ENCODE results near the gene RARG.
"Not testable (repeated sequence)": the region's sequence is repeated elsewhere in the genome, so short reads cannot be mapped to it uniquely, and the experiment has no call there.

RARG gene

DNA sequence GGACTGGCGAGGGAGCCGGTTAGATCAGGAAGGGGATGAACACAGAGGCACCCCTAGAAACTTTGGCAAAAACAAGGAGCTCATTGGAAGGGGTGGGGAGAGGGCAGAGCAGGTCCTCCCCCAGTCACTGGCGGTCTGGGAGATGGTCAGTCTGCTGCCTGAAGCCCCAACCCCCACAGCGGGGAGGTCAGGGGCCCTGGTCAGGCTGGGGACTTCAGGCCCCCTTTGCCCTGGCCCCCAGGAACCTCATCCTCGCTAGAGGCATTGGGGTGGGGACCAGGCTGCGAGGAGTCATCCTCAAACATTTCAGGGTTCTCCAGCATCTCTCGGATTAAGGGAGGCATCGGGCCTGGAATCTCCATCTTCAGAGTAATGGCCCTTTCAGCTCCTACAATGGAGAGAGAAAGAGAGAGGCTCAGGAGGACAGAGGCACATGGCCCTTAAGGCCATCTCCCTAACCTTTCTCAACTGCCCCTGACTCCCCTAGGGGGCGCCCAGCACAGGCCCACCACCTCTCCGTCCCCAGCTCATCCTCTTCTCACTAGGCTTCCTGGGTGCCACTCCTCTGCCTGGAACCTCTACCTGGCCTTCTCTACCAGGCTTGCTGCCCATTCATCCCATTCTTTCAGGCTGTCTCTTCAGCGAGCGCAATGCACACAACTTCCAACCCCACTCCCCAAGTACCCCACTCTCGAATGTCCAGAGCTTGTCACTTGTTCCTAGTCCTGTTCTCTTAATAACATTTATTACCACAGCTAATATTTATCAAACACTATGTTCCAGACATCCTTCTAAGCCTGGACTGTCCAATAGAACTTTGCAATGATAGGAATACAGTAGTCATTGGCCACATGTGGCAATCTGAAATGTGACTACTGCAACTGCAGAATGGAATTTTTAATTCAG, 20.3 kb downstream of the RARG start:
- no peak for DNase-seq (ENCODE audit: low read depth in 1 of 2, low spot score in 1 of 2)

DNA sequence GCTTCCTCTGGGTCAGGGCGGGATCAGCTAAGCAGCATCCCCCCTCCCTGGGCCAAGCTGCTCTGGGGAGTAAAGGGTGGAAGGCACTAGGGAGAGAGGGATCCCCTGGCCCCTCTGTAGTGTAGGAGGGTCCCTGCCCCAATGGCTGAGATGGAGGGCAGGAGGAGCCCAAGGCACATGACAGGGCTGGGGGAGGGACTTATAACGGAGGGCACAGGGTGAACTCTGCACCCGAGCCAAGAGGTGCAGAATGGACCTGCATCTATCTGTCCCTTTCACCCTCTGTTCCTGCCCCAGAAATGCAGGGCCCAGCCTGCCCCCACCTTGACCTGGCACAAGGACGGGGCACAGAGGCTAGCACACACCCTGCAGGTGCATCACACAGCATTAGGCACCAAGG, 21.2 kb downstream of the RARG start:
- DNase-seq (ENCODE audit: low read depth in 1 of 2, low spot score in 1 of 2), result no peak

DNA sequence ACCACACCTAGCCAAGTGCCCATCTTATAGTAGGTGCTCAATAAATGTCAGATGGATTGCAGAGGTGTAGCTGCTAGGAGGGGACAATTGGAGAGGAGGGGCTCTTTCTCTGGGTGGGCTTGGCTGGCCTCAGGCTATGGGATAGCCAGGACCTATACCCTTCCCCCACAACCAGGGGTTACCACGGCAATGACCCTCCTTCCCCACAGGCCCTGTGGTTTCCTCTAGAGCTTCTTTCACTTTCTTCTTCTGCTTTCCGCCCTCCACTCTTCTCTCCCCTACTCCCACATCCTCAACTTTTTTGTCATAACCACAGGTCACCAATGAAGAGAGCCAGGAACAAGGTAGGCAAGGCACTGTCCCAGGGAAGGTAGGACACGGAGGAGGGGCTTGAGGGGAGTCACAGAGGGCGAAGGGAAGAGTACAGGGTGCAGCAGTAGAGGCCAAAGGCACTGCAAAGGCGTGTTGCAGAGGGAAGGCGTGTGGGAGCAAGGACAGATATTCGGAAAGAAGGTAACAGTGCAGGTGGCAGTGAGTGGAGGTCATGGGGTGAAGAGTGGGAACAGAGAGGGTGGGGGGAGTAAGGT, 23.0 kb downstream of the RARG start:
- DNase-seq (ENCODE audit: low read depth in 1 of 2, low spot score in 1 of 2), result no peak

DNA sequence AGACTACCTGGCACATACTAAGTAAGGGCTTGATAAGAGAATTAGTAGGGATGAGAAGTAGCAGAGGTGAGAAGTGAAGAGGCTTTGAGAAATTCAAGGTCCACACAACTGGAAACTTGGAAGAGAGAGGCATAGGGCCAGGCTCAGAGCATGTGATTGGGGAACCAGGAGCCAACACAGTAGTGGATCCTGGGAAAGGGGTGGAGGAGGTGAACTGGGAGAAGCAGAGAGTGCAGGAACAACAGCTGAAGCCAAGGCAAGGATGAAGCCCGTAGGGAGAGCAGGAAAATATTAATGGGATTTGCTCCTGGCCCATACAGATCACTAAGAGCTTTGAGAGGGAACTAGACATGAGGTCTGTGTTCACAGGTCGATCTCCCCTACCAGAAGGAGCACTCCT, 23.6 kb downstream of the RARG start:
- no peak for DNase-seq (ENCODE audit: low read depth in 1 of 2, low spot score in 1 of 2)

DNA sequence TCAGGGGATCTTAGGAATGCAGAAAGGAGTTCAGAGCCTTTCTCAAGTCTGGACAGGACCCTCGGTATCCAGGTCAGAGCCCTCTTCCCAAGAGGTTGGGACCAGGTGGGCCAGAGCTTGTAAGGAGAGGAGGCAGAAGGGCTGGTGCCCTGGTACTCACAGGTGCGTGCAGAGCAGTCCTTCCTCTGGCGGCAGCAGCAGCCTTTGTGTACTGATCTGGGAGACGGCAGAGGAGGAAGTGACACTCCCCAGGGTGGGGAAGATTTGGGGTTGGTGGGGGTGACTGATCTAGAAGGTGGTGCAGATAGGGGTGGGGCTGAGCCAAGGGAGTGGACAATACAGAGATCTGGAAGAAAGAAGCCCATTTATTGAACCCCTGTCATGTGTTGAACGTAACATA, 25.0 kb downstream of the RARG start, which contains the start of gene ITGB7:
TSS of gene ITGB7 (minus strand) at position 210 of the 400 bp plus-strand sequence. CDS start 6,808 bp downstream, outside the sequence.
- peak in 1 of 2 donors; percentile 44 for DNase-seq (ENCODE audit: low read depth in 1 of 2, low spot score in 1 of 2)

DNA sequence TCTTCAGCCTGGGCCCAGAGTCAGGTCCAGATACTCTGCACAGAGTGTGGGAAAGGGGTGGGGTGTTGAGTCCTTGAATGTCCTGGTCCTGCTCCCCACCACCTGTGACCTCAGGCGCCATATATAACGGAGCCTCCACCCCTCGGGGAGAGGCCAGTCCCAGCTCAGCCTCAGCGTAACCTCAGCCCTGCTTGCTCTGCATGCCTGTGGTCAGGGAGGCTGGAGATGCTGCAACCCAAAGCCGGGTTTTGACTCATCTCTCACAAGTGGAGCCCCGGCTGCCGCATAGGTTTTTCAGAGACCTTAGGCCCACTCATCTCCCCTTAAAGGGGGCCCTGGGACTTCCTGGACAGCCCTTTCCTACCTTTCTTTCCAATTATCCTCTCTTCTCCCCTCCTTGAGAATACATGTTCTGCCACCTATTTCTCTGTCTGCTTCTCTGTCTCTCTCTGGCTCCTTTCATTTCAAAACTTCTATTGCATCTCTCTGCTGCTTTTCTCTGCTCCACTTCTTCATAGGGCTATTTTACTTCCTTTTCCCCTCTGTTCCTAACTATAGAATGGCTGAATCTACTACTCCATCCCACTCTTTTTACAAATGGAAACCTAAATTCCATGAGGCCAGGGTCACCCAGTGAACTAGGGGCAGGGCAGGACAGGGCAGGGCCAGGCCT, 26.1 kb downstream of the RARG start:
- peak in 1 of 2 donors; percentile 59 for DNase-seq (ENCODE audit: low read depth in 1 of 2, low spot score in 1 of 2)

DNA sequence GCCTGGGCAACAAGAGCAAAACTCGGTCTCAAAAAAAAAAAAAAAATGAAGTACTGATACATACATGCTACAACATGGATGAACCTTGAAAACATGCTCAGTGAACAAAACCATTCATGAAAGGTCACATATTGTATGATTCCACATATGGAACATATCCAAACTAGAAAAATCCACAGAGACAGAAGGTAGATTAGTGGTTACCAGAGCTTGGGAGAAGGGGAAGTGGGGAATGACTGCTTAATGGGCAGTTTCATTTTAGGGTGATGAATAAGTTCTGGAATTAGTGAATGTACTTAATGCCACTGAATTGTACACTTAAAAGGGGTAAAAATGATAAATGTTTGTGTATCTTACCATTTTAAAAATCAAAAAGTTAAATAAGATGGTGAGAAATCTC, 27.7 kb downstream of the RARG start:
- no peak for DNase-seq (ENCODE audit: low read depth in 1 of 2, low spot score in 1 of 2)

DNA sequence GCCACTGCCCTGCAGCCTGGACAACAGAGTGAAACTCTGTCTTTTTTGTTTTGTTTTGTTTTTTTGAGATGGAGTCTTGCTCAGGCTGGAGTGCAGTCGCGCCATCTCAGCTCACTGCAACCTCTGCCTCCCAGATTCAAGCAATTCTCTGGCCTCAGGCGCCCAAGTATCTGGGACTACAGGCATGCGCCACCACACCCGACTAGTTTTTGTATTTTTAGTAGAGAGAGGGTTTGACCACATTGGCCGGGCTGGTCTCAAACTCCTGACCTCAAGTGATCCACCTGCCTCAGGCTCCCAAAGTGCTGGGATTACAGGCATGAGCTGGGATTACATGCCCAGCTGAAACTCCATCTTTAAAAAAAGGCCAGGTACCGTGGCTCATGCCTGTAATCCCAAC, 29.7 kb downstream of the RARG start:
- DNase-seq (ENCODE audit: low read depth in 1 of 2, low spot score in 1 of 2), result not testable (repeated sequence)

DNA sequence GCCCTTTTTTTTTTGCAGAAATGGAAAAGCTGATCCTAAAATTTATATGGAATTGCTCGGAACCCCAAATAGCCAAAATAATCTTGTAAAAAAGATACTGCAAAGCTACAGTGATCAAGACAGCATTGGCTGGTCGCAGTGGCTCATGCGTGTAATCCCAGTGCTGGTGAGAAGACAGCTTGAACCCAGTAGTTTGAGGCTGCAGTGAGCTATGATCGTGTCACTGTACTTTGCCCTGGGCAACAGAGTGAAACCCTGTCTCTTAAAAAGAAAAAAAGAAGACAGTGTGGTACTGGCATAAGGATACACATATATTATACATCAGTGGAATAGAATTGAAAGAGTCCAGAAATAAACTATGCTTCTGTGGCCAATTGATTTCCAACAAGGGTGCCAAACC, 30.4 kb downstream of the RARG start:
- DNase-seq (ENCODE audit: low read depth in 1 of 2, low spot score in 1 of 2), result no peak

DNA sequence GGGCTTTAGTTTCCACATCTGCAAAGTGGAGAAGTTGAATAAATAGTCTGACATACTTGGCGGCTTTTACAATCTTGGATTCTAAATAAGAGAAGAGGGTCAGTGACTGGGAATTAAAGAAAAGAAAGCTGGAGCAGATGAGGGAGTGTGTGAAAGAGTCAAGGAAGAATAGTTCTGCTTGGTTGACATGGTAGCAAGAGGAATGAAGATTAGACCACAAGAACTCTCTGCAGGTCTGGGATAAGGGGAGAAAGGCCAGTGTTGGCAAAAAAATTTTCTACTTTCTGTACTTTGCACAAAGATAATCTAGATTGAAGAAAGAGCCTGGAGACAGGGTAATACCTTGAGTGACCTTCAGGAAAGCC, 30.9 kb downstream of the RARG start:
- DNase-seq (ENCODE audit: low read depth in 1 of 2, low spot score in 1 of 2), result no peak

DNA sequence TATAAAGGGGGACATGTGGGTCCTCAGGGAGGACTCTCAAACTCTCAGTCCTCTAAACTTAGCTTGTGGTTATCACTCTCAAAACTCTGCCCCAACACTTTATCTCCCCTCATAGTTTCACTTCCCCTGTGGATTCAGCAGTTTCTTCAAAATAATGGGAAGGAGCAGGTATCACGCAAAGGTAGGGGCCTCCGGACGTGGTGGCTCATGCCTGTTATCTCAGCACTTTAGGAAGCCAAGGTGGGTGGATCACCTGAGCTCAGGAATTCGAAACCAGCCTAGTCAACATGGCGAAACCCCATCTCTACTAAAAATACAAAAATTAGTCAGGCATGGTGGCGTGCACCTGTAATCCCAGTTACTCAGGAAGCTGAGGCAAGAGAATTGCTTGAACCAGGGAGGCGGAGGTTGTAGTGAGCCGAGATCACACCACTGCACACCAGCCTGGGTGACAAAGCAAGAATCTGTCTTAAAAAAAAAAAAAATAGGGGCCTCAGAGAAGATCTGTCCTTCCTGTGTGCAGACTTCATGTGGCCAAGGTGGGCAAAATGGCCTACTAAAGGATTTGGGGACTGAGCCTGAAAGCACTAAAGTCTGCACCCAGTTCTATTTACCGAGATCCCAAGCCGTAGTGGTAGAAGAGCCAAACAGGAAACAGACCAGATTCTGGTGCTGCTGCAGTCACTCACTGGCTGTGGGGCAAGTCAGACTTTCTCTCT, 31.4 kb downstream of the RARG start:
- no peak for DNase-seq (ENCODE audit: low read depth in 1 of 2, low spot score in 1 of 2)

DNA sequence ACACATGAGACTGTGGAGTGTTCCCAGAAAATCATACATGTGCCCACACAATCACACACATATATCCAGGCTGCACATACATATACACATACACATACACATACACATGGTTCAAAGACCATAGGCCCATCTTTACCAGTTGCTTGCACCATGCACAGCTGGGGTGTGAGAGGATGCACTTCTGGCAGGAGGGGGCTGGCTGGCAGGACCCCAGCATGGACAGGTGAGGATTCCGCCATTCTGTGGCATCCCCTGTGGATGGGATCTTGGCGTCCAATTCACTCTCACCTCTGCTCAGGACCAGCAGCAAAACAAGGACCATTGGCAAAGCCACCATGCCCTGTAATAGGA, 31.9 kb downstream of the RARG start:
- DNase-seq (ENCODE audit: low read depth in 1 of 2, low spot score in 1 of 2), result no peak

DNA sequence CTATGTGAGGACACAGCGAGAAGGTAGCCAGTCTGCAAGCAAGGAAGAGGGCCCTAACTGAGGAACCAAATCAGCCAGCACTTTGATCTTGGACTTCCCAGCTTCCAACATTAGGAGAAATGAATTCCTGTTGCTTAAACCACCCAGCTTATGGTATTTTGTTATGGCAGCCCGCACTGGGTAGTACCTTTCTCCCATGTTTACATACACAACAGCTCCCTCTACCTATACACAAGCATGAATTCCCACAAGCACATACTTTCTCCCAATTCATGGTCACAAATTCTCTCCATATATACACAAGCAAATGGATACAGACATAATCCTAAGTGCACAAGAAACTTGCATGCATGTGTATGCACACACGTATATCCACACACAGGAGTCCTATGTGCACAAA, 32.3 kb downstream of the RARG start:
- DNase-seq (ENCODE audit: low read depth in 1 of 2, low spot score in 1 of 2), result no peak

DNA sequence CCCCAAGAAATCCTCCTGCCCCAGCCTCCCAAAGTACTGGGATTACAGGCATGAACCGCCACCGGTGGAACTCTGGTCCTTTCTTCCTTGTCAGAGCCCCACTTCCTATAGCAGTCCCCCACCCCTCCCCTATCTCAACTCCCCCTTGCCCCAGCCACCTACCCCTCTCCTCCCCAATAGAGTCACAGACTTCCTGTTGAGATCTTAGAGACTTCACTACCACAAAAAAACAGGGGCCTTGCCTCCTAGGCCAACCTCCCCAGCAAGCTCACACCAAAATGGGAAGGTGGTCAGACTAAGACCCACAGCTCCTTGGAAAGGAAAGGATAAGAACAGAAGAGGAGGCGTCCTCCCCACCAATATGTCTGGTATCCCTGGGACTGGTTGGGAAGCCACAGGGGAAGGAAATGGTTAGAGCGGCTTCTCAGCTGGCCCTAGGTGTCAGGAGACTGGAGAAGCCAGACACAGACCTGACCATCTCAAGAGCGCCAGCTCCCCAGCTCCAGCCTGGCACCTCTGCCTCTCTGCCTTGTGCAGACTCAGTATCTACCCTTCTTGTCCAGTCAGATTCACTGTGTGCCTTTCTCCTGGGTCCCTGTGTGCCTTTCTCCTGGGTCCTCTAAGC, 33.4 kb downstream of the RARG start:
- DNase-seq (ENCODE audit: low read depth in 1 of 2, low spot score in 1 of 2), result no peak

DNA sequence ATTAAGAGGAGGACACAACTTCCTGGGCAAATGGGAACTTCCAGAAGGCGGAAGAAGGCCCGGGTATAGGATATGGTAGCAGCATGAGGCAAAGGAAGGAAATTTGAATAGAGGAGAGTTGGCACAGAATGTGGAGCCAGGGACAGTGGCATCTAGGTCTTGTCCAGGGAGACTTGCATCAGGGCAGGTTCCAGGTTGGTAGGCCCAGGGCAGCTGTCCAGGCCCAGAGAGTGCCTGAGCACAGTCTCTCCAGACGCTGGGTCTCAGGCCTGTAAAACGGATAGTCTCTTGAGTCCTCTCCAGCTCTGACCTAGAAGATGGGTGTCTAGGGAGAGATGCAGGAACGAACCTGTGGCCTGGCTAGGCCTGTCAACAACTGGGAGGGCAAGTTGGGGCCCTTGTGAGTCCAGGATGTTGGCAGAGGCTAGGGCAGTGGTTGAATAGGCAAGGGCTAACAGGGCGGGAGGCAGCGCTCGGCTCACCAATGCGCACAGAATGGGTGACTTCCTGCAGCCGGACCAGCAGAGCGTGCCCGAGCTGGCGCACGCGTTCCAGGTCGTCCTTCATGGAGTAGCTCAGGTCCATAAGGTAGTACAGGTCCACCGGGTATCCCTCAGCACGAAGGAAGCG, 34.9 kb downstream of the RARG start:
- DNase-seq (ENCODE audit: low read depth in 1 of 2, low spot score in 1 of 2), result no peak

DNA sequence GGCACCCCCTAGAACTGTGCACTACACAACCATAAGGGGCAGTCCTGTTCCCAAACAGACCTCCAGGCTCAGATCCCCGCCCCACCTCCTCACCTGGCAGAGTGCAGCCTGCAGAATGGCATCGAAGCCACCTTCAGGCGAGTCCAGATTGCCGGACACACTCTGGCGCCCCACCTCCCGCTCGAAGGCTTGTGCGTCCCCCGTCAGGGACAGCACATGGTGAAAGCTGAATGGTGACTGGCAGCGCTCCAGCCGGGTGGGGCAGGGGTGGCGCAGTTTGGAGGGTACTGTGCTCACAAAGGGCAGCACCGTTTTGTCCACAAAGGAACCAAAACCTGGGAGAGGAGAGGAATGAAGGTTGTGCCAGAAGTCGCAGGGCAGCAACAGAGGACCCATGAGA, 35.5 kb downstream of the RARG start:
- DNase-seq (ENCODE audit: low read depth in 1 of 2, low spot score in 1 of 2), result no peak

DNA sequence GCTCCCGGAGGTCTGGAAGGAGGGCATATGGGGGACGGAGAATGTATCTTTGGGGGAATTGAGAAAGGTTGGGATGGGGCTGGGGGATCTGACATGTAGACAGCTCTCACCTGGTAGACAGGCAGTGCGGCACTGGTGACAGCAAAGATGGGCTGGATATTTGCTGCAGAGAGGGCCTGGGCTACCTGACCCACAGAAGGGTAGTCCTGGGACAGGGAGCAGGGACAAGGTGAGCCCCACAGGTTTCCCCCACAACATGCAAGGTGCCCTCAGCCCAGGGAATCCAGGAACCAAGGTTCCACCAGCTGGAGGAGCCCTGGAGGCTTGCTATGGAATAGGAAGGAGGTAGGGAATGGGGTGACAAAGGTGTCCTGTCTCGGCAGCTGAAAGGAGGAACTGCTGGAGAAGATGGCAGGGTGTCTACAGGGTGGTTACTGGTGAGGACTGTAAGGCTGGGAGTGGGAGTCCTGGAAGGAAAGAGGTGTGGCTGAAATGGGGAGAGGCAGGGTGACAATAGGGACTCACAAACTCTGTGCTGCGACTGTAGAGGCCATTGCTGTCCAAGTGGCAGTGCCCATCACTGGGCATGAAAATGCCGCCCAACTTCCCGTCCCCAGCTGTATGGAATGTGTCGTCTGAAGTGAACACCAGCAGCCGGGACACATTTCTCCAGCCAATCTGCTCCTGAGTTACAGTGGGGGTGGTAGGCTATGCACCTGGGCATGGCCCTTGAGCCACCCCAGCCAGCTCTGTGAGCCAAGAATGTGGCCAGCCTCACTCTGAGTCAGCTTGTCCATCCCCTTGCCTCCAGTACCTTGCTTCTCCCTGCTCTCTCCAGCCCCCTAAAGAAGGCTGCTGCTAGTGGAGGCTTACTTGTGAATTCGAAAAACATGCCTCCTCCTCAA, 36.2 kb downstream of the RARG start:
- no peak for DNase-seq (ENCODE audit: low read depth in 1 of 2, low spot score in 1 of 2)

DNA sequence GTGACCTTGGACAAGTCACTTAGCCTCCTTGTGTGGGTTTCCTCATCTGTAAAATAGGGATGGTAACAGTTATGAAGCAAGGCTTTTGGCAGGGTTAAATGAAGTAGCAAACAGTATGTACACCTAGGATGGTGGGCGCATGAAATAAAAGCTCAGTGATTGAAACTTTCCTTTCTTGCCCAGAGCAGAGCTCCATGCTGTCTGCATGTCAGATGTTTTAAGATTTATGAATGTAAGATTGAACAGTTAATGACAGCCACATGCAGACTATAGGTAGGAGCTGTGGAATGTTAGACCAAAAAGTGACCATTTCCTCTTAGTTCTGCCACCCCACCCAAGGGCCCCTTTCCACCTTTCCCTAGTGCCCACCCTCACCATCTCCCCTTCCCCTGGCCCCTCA, 37.0 kb downstream of the RARG start:
- no peak for DNase-seq (ENCODE audit: low read depth in 1 of 2, low spot score in 1 of 2)

DNA sequence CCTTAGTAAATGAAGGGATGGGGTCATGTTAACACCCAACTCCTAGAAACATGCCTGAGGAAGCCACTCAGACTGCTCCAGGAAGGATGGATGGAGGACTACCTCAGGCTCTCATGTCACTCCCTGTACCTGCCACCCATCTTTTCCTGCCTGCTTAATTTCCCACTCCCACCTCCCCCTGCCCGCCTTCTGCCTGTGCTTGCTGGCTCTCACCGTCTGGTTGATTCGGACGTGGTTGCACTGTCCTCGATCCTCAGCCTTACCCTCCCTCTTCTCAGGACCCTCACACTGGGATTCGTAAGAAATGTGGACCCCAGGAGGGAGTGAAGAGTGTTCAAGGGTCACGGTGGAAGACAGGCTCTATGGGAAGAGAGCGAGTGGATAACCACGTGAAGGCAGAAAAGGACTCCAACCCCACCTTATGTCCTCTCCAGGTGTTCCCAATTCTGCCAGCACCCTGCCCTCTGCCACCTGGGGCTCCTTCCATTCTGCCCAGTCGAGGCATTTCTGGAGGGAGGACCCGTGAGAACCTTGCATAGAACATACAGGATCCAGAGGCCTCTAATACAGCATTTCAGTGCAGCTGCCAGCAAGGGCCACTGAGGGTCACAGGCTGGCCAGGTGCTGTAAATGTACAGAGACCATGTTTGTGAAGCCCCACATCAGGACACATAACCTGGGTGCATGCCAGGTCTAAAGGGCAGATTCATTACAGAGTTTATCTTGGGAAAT, 37.9 kb downstream of the RARG start:
- no peak for DNase-seq (ENCODE audit: low read depth in 1 of 2, low spot score in 1 of 2)
